Endodermal cell (in vitro differentiated cells): Measurements from ENCODE around the gene ATP5PB. TPM values are rescaled to one million over a fixed set of nuclear protein-coding genes. Genes with fewer than 3 reads are reported as not detected.

ENCODE experiments used
- DNase-seq: peaks from one replicate; pipeline ENCODE4 v3.0.0-alpha.2; 2017
- H3K27ac ChIP-seq: 2 replicates; pipeline ENCODE4 v1.5.1; 2013; ENCODE audit warnings: mild to moderate bottlenecking, low read depth, low read length, moderate library complexity
- H3K27me3 ChIP-seq: 2 replicates; pipeline ENCODE4 v1.6.1; 2013; ENCODE audit warnings: mild to moderate bottlenecking, low read length, moderate library complexity; ENCODE audit not compliant: insufficient read depth, control insufficient read depth, poor library complexity, severe bottlenecking
- H3K36me3 ChIP-seq: 2 replicates; pipeline ENCODE4 v1.7.0; 2013; ENCODE audit warnings: mild to moderate bottlenecking, low read length, moderate library complexity; ENCODE audit not compliant: control insufficient read depth, insufficient read depth
- H3K4me1 ChIP-seq: one replicate; pipeline ENCODE4 v1.7.0; 2013; ENCODE audit warnings: low read length; ENCODE audit not compliant: control insufficient read depth, insufficient read depth
- H3K4me3 ChIP-seq: 2 replicates; pipeline ENCODE4 v1.5.1; 2013; ENCODE audit warnings: mild to moderate bottlenecking, low read length, moderate library complexity
- H3K9ac ChIP-seq: 2 replicates; pipeline ENCODE4 v1.6.1; 2013; ENCODE audit warnings: mild to moderate bottlenecking, low read length, moderate library complexity; ENCODE audit not compliant: poor library complexity, severe bottlenecking; ENCODE audit errors: extremely low read depth
- H3K9me3 ChIP-seq: 2 replicates; pipeline ENCODE4 v1.6.1; 2013; ENCODE audit warnings: mild to moderate bottlenecking, low read length, moderate library complexity; ENCODE audit not compliant: control insufficient read depth
- H3K27ac Mint-ChIP-seq: 2 replicates; pipeline ENCODE4 v1.8.0; 2020; ENCODE audit warnings: mixed read lengths
- H3K27me3 Mint-ChIP-seq: 2 replicates; pipeline ENCODE4 v1.8.0; 2021; ENCODE audit warnings: mild to moderate bottlenecking, mixed read lengths; ENCODE audit not compliant: insufficient read depth
- H3K36me3 Mint-ChIP-seq: 2 replicates; pipeline ENCODE4 v1.8.0; 2020; ENCODE audit warnings: low read depth, mixed read lengths
- H3K4me1 Mint-ChIP-seq: 2 replicates; pipeline ENCODE4 v1.8.0; 2020; ENCODE audit warnings: mixed read lengths
- H3K4me3 Mint-ChIP-seq: 2 replicates; pipeline ENCODE4 v1.8.0; 2020; ENCODE audit warnings: mild to moderate bottlenecking, moderate library complexity, mixed read lengths
- H3K9me3 Mint-ChIP-seq: 2 replicates; pipeline ENCODE4 v1.8.0; 2020; ENCODE audit warnings: mild to moderate bottlenecking, mixed read lengths
- CTCF ChIP-seq: fragments of 200-600 bp; sonication (generic); conservative IDR thresholded peaks from 2 replicates; pipeline ENCODE4 v1.5.0; 2021; ENCODE audit warnings: antibody characterized with exemption, mild to moderate bottlenecking
- WGBS, 2 experiments: methylation state at CpG; one replicate each; pipeline versions ENCODE4 v1.1.5 to v1.1.7; 2013; ENCODE audit warnings: missing lambda C conversion rate in 2 of 2, mixed read lengths in 1 of 2; ENCODE audit not compliant: insufficient coverage in 1 of 2, insufficient read length in 1 of 2; 5-methylcytosine and 5-hydroxymethylcytosine counted together
- total RNA-seq, 2 donors: library from RNA; stranded (reverse); fragmentation: NEBNext Ultra II Directional in 1 of 2; extraction: Animal tissue kit (Norgen Biotek cat#: 25700) in 1 of 2; gene quantifications; 2 replicates in 1 of 2; 3 replicates in 1 of 2; pipeline ENCODE4 v1.2.1, GENCODE V29; 2021

Gene ATP5PB
- total RNA-seq, 2 donors from 2014 or later, result 165 to 181 TPM

GRCh38 chr1:111506561-111506960 is 57.3 kb downstream of the ATP5PB start:
- Histone ChIP-seq H3K9me3 (no peaks in the 10 kb centered on the region), H3K27me3 (peaks cover 4% of the 10 kb centered on the region), H3K4me3 (no peak overlapping the region), H3K4me1 (peaks cover 8% of the 10 kb centered on the region), H3K27ac (no peak overlapping the region), H3K36me3 (no peaks in the 10 kb centered on the region), H3K9ac (no peak overlapping the region)
- no peaks in the 10 kb centered on the region for H3K36me3 Mint-ChIP-seq
- no peak overlapping the region for H3K27ac Mint-ChIP-seq
- peaks cover 10% of the 10 kb centered on the region for H3K4me1 Mint-ChIP-seq
- DNase-seq, result no peak
- WGBS, 2 experiments, result 41% methylated on average over 2 of the region's 2 CpGs; no CpG with 5 or more reads in 1 of the 2 experiments
- TF ChIP-seq CTCF, result no peak
- H3K27me3 Mint-ChIP-seq, result no peaks in the 10 kb centered on the region
- no peak overlapping the region for H3K4me3 Mint-ChIP-seq
- no peaks in the 10 kb centered on the region for H3K9me3 Mint-ChIP-seq

- Mint-ChIP-seq H3K27me3 (peaks cover 4% of the 10 kb centered on the region), H3K4me1 (peaks cover 10% of the 10 kb centered on the region), H3K36me3 (no peaks in the 10 kb centered on the region), H3K4me3 (peak overlapping the region; percentile 50), H3K27ac (peak overlapping the region; percentile 96), H3K9me3 (no peaks in the 10 kb centered on the region)
- 30 to 45% methylated on average over 7 to 15 of the region's 15 CpGs for WGBS, 2 experiments
- peak overlapping the region; percentile 84 for H3K27ac ChIP-seq
- no peaks in the 10 kb centered on the region for H3K36me3 ChIP-seq
- H3K27me3 ChIP-seq, result peaks cover 10% of the 10 kb centered on the region
- peak; percentile 93 for DNase-seq
- TF ChIP-seq CTCF, result no peak
- peak overlapping the region; percentile 68 for H3K4me3 ChIP-seq
- peaks cover 8% of the 10 kb centered on the region for H3K4me1 ChIP-seq
- no peak overlapping the region for H3K9ac ChIP-seq
- no peaks in the 10 kb centered on the region for H3K9me3 ChIP-seq
These were observed 58.3 kb downstream of the ATP5PB start for GRCh38 chr1:111507411-111508201.

- H3K27me3 Mint-ChIP-seq, result peaks cover 14% of the 10 kb centered on the region
- no peak for TF ChIP-seq CTCF
These were observed 60.7 kb downstream of the ATP5PB start for GRCh38 chr1:111509997-111510375.

More at GRCh38 chr1:111509997-111510375, 60.7 kb downstream of the ATP5PB start:
- H3K36me3 Mint-ChIP-seq, result no peaks in the 10 kb centered on the region
- H3K27ac Mint-ChIP-seq, result no peak overlapping the region
- H3K9me3 ChIP-seq, result no peaks in the 10 kb centered on the region
- whole genome bisulfite sequencing, 2 experiments, result 82 to 100% methylated on average over 1 to 3 of the region's 3 CpGs
- H3K9ac ChIP-seq, result no peak overlapping the region
- H3K4me3 Mint-ChIP-seq, result no peak overlapping the region
- no peak overlapping the region for H3K4me3 ChIP-seq
- DNase-seq, result no peak
- peaks cover 8% of the 10 kb centered on the region for H3K4me1 ChIP-seq
- peaks cover 10% of the 10 kb centered on the region for H3K4me1 Mint-ChIP-seq
- H3K36me3 ChIP-seq, result no peaks in the 10 kb centered on the region
- peaks cover 10% of the 10 kb centered on the region for H3K27me3 ChIP-seq
- H3K9me3 Mint-ChIP-seq, result no peaks in the 10 kb centered on the region
- H3K27ac ChIP-seq, result no peak overlapping the region
